GM18499 (cell line): ENCODE data around the gene ABHD13.
A peak's percentile ranks its signal among the peaks of the same experiment; 100 is the strongest.
"Not testable (repeated sequence)": the region's sequence is repeated elsewhere in the genome, so short reads cannot be mapped to it uniquely, and the experiment has no call there.

Experiments used
- ATAC-seq: cut with Tn5 transposase; IDR thresholded peaks from one replicate; pipeline ENCODE4 v1.9.1; 2021; ENCODE audit warnings: moderate number of reproducible peaks; ENCODE audit not compliant: insufficient read depth, unreplicated experiment

Gene ABHD13

DNA sequence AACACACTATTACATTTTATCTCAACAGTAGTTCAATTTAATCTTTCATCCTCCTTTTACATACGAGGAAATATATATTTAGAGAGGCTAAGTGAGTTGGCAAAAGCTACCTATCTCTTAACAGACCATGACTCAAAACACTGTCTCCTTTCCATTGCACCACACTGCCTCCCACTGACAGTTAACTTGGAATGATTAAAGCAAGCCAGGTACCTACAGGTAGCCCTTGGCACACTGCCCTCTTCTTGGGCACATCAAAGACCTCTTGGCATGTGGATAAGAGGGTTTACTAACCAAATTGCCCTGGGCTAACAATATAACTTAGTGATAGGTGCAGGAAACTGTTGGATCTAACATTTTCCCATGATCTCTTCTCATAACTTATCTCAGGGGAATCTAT lies 1.8 kb downstream of the ABHD13 start:
- no peak for ATAC-seq

GRCh38 chr13:108223687-108224503 lies 5.7 kb downstream of the ABHD13 start:
- no peak for ATAC-seq

DNA sequence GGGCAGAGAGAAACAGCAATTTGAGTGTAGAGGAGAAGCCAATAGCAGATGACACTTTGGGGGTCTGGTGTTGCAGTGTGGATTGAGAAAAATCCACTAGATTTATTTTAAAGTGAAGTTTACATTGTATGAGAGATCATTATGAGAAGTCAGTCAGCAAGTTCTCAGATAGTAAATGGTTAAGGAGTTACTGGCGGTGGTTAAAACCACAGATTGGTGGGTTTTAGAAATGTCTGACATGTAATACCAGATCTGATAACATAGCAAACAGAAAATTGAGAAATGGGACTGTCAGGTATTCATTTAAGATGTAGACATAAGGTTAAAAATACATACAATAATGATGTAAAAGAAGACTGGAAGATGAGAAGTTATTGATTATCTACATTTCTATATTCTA lies 7.2 kb downstream of the ABHD13 start:
- ATAC-seq: no peak

DNA sequence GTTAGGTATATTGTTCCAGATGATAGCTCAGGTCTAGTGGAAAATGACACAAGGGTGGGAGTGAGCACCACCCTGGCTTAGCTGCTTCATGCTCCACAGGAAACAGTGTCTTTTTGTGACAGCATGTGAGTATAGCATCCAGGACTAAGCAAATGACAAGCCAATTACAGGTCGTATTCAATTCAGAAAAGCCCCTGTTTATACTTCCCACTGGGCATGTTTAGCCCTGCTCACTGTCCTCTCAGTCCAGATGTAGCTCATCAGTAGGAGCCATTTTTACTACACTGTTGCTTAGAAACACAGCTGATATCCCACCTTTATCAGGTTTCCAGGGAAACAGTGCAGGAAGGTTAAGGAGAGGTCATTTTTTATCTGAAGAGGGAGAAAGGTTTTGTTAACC lies 8.0 kb downstream of the ABHD13 start:
- ATAC-seq: no peak

GRCh38 chr13:108227651-108228272 lies 9.6 kb downstream of the ABHD13 start:
- peak; percentile 49 for ATAC-seq

- no peak for ATAC-seq
Observed at GRCh38 chr13:108230377-108230776, 12.2 kb downstream of the ABHD13 start.

- ATAC-seq: peak; percentile 63
Observed at GRCh38 chr13:108249150-108249549, 31.0 kb downstream of the ABHD13 start.

GRCh38 chr13:108257248-108257647 lies 39.1 kb downstream of the ABHD13 start:
- no peak for ATAC-seq

DNA sequence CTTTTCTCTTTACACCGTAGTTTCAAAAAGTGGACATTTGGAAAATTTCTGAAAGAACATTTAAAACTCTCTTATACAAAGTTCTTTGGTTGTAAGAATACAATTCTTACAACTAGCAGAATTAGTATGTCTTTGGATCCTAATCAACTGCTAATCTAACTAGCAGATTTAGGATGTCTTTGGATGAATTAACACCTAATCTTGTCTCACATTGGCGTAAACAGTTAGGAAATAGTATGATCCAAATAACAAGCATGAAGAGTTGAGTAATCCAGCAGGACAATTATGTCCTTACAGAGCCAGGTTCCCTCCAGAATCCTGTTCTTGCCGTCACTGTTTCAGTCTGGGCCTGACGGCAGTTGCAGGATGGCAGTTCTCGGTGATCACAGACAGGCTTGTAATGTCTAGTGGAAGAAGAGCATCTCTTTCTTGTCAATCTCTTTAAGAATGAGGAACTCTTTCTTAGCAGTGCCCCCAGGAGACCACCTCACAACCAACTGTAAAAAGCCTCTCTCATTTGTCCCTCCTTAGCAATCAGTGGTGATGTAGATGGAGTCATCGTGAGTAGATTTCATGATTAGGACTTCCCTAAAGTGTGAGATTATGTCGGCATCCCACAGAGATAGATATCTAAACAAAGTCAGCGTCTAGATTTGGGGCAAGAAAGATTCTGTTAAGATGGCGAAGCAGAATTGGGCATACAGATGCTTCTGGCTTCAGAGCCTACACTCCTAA lies 45.6 kb downstream of the ABHD13 start:
- ATAC-seq: no peak

DNA sequence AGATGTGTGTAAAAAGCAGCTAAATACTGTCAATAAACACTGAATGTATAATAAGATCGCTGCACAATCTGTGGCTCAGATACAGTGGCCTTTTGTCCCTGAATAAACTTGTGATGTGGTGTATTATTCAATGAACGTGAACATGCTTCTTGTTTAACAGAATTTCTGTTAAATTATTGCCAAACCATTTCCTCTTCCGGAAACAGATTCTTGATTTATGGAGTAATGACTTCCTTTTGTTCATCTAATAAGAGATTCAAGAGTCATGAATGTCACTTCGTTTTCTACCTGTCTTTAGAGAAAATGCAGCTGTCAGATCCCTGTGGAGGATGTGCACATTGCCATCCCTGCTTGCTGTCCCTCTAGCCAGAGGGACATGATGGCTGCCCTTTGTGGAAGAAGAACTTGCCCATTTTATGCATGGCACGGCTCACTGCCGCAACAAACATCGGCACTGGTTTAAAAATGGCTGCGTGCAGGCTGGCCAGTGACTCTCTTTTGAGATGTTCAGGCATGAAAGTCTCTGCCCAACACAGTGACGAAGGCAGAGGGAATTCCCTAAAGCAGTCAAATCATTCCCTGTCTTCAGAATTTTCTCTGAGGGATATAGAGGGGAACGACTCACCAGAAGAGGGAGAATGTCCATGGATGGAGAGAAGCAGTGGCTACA lies 48.3 kb downstream of the ABHD13 start:
- no peak for ATAC-seq

DNA sequence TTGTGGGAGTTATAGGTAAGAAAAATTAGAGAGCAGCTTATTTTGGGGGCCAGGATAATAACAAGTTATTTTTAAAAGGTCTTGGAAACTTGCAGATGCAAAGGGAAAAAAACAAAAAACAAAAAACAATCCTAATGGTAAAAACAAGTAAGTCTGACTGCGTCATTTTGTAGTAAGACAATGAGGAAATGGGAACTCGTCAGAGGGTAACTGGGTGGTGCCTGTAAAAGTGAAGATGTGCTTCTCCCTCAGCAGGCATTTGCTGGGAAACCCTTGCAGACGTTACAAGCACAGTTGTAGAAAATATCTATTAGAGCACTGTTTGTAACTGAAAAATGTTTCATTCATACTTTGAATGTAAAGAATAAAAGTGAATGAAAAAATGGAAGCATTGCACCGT lies 49.2 kb downstream of the ABHD13 start:
- no peak for ATAC-seq

GRCh38 chr13:108267855-108268254 lies 49.7 kb downstream of the ABHD13 start:
- ATAC-seq: not testable (repeated sequence)

- ATAC-seq: no peak
Observed at GRCh38 chr13:108268466-108269112, 50.4 kb downstream of the ABHD13 start.

DNA sequence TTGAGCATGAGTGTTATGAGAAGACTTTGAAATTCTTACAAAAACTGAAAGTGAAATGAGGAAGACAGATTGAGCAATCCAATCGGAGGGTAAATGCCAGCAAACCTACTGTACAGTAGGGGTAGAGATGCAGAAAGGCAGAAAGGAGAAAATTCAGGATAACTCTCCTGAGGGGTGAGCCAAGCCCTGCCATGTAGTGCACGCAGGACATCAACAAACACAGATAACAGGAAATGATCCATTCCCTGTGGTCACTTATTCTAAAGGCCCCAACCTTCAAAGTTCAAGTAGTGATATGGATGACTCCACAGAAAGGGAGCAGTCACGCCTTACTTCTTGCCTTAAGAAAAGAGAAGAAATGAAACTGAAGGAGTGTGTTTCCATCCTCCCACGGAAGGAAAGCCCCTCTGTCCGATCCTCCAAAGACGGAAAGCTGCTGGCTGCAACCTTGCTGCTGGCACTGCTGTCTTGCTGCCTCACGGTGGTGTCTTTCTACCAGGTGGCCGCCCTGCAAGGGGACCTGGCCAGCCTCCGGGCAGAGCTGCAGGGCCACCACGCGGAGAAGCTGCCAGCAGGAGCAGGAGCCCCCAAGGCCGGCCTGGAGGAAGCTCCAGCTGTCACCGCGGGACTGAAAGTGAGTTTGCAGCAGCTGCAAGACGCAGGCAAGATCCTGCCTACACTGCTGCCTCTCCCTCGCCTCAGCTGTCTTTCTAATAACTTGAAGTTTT lies 51.6 kb downstream of the ABHD13 start, which contains the start of gene TNFSF13B:
Gene TNFSF13B, plus strand, starts transcription at position 118 of the 728 bp plus-strand sequence. Its CDS starts 178 bp downstream, at position 296.
- ATAC-seq: peak; percentile 57

GRCh38 chr13:108270442-108270841 lies 52.2 kb downstream of the ABHD13 start:
- peak; percentile 3 for ATAC-seq

GRCh38 chr13:108272333-108272732 lies 54.1 kb downstream of the ABHD13 start:
- ATAC-seq: no peak

- ATAC-seq: no peak
Observed at GRCh38 chr13:108273429-108274118, 55.4 kb downstream of the ABHD13 start.

- no peak for ATAC-seq
Observed at GRCh38 chr13:108274718-108275117, 56.5 kb downstream of the ABHD13 start.

DNA sequence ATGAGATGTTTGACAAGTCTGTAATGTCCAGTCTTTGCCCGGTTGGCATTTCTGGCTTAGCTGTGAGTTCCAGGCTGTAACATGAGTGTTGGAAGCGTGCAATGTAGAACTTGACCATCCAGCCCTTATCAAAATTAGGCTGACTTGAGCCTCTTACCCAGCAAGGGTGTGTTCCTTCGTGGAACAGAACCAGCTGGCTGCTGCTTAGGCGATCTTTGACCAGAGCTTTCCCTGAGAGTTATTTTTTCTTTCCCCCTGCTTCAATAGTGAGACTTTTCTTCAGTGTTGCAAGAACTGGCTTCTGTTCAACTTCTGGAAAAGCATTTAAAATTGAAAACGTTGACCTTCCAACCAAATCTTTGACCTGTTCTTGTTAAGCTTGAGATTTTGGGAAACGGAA lies 57.9 kb downstream of the ABHD13 start:
- ATAC-seq: no peak
